NCI-H2196 (cell line): Measurements from ENCODE around the gene NRG3.
"Not testable (repeated sequence)": the region's sequence is repeated elsewhere in the genome, so short reads cannot be mapped to it uniquely, and the experiment has no call there.

Source experiments
- DNase-seq: peaks from one replicate; lab custom pipeline; 2025; ENCODE audit not compliant: unreplicated experiment; lab: John Stamatoyannopoulos, UW

Gene NRG3

DNA sequence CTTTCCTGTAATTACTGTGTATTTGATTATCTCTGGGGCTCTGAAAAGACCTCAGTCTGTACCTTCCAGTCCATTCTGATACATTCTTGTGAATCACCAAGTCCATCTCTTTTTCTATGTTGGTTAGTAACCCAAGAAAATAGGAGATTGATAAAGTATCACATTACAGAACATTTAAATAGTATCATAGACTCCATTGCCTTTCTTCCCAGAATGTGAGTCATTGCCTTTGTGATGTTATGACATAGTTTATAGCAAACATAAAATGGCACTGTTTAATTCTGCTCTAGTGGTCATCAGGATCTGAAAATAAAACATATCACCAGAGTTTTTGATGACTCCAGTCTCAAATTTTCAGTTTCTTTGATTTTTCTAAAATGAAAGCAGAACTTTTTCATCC is 78.4 kb downstream of the NRG3 start:
- no peak for DNase-seq

DNA sequence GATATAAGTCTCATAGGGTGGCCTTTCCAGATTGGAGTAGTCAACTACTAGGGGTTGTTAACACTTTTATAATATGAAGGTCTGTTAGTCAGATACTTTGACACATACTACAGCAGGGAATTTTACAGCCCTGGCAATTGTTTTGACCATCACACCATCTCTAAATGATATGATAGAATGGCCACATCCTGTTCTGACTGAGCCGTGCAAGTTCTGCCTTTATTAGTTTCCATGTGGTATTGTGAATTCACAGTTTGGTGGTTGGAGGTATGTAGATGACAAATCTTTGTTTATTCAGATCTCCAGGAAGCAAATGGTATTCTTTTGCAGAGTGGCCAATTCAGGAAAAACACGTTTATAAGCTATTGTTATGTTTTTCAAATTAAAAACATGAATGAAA is 83.0 kb downstream of the NRG3 start:
- DNase-seq = no peak

DNA sequence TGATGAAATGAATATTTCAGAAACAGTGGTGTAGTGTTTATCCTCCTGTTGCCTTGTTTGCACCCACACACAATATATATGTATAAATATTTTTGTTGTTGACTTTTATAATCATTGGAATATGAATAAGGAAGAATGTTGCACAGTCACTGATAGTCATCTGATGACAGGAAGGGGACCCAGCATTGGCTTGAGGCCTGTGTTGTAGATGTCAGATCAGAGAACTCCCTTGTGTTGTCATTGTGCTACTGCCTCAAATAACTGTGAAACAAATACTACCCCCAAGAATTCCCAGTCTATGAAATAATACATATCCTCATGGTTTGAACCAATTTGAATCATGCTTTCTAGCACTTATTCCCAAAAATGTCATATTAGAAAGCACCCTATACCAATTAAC is 84.0 kb downstream of the NRG3 start:
- DNase-seq = no peak

DNA sequence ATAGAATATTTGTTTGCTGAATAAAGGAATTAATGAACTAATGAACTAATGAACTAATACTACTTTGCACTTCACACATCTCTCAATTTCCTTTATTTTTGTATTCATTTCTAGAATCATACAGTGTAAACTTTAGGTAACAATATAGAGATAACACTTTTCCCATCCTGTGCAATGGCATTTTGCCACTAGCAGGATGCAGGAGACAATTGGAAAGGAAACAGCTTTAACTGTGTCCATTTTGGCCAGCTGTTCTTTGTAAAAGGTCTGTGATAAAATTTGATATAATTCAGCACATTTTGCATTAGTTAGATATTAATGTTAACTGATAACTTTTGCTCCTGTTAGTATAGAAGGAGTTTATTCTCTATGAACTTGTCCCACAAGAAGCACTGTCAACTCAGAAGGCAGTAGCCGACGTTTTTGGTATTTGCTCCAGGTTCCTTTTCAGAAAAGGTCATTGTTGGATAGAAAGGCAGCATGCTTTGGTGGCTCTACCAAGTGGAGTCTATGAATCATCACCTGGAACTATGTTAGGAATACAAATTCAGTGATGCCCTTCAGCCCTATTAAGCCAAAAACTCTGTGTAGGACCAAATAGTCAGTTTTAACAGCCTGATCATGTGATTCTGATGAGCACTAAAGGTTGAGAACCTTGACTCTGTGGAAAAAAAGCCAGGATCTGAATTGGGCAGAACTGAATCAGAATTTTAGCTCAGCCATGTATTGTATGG is 86.6 kb downstream of the NRG3 start:
- DNase-seq = no peak

GRCh38 chr10:81963606-81964005 is 88.6 kb downstream of the NRG3 start:
- DNase-seq = no peak

GRCh38 chr10:81967716-81968115 is 92.7 kb downstream of the NRG3 start:
- no peak for DNase-seq

DNA sequence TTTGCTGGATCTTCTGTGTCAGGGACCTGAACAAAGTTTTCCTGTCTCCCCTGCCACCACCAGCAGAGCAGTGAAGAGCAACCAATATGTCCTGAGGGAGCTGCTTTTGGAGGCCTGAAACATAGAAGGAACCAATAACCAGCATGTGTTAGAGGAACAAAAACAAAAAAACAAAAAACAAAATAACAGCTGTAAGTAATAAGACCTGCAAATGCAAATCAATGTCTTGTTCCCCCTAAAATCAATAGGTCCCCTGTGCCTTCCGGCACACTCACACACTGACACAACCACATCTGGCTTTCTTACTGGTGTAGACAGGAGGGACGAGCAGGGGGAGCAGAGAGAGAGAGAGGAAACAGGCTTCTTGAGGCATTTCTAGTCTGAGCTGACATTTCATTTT is 94.1 kb downstream of the NRG3 start:
- DNase-seq = no peak

- DNase-seq = no peak
Observed at GRCh38 chr10:81978238-81978637, 103.2 kb downstream of the NRG3 start.

- DNase-seq = no peak
Observed at GRCh38 chr10:81981724-81982123, 106.7 kb downstream of the NRG3 start.

DNA sequence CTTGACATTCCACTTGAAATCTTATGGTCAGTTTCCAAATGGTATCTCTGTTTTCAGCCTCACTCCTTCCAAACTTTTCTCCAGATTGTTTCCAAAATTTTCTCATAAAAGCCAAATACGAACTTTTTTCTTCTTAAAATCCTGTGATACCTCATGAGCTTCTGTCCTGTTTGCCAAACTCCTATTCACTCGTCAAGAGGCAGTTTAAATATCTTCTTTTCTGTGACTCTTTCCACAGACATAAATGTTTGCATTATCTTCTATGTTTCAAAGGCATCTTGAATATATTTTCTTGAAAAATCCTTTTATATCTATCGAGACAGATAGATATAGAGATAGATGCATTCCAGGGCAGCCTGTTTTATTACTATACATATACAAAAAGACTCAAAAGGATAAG is 109.4 kb downstream of the NRG3 start:
- no peak for DNase-seq

GRCh38 chr10:81995254-81995653 is 120.3 kb downstream of the NRG3 start:
- no peak for DNase-seq

- no peak for DNase-seq
Observed at GRCh38 chr10:81996927-81997326, 121.9 kb downstream of the NRG3 start.

DNA sequence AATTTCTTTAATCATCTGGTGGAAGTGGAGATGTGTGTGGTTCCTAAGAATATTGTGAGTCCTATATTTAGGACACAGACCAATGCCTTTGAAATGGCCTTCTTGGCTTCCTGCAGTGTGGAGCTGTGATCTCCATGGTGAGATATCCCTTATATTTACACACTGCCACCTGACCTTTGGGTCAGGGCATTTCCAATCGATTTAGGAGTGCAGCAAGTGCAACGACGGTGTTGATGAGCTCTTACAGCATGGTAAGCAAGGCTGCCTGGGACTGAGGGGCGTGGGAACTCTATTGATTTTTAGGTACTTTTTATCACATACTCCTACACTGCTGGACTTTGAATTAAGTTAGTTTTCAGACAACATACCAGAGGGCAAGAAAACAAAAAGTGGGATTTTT is 146.0 kb downstream of the NRG3 start:
- DNase-seq = no peak

DNA sequence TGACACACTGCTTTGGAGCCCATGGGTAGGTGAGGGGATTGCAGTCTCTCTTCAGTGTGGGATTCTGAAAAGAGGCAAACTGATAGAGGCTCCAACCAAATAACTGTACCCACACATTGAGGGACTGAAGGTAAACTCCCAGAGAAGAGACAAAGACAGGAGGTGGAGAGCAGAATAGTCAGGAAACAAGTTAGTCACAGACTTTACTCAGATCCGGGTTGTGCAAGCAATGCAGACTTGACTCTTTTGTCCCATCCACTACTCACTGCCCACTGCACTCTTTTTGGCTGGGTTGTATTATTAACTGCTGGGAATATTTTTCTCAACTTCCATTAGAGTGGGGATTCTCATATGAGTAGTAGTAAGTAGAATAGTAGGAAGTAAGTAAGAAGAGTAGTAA is 152.7 kb downstream of the NRG3 start:
- DNase-seq = no peak

DNA sequence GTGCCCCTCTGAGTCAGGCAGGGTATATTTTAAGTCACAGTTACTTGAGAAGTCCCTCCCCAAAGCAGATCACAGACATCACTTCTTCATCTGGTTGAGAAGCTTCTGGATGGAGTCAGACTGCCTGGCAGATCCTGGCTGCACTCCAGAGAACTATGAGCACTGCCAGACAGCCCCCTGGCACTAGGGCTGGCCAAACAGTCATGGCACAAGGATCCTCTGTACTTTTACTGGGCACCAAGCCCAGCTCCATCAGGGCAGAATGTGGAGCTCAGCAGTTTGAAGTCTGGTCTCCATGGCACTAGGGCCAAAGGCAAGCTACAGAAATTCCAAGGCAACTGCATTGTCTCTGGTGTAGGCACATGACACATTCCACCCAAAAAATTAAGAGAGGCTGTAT is 162.1 kb downstream of the NRG3 start:
- no peak for DNase-seq

DNA sequence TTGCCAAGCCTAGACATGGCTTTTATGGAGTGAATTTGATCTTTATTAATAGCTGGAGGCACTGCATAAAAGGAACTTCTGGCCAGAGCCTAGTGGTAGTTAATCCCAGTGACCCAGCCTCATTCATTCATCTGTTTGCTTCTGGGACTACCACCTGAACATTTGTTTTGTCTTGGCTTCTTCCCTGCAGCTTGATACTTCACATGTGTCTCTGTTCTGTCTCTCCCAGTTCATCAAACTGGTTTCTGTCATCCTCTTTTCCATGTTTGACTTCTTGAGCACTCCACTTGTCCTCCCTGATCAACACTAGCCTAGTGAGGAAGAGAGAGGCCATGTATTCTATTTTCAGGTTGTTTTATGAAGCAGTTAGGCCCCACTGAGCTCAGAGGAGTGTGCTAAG is 163.6 kb downstream of the NRG3 start:
- DNase-seq = no peak

GRCh38 chr10:82040336-82040735 is 165.3 kb downstream of the NRG3 start:
- no peak for DNase-seq

GRCh38 chr10:82041018-82041417 is 166.0 kb downstream of the NRG3 start:
- DNase-seq = no peak

DNA sequence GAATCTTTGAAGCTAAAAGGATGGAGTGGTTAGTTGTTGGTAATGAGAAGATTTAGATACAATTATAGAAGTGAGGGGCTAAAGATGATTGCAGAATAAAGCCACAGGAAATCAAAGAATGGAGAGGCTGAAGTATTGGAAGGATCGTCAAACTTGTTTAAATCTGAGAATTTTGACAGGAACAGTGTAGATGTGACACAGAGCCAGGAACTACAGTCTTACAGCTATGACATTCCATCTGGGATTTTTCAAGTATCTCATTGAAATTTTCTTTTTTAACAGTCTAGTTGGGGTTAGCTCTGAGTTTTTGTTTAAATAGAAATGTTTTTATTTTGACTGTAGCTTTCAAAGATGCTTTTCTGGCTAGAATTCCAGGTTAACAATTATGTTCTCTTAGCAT is 181.4 kb downstream of the NRG3 start:
- no peak for DNase-seq

DNA sequence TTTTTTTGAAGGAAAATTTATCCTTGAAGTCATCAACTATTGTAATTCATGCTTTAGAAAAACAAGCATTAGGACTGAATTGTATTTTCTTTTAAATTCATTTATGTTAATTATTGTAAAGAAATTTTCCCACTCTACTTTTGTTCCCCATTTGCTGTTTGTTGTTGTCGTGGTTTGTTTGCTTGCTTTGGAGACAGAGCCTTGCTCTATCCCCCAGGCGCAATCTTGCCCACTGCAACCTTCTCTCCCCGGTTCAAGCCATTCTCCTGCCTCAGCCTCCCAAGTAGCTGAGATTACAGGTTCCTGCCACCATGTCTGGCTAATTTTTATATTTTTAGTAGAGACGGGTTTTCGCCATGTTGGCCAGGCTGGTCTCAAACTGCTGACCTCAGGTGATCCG is 192.2 kb downstream of the NRG3 start:
- not testable (repeated sequence) for DNase-seq

DNA sequence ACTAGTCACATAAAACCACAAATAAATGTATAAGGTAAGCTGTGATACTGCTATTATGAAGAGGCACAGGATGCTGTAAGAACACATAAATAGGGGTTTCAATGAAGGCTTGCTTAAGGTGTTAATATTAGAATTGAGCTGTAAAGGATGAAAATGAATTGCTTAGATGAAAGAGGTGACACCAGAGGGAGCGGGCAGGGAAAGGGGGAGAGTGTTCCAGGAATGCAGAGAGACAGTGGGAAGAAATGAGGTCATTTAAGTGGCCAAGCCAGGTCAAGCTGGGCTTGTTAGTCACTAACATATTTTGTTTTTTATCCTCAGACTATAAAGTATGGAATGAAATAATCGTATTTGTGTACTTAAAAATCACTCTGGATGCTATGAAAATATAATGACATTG is 193.5 kb downstream of the NRG3 start:
- no peak for DNase-seq

GRCh38 chr10:82071231-82071630 is 196.2 kb downstream of the NRG3 start:
- no peak for DNase-seq

GRCh38 chr10:82072124-82072523 is 197.1 kb downstream of the NRG3 start:
- DNase-seq = no peak
